H54 (cell line): Measurements from ENCODE around the gene NTS.

Experiments used
- DNase-seq: peaks from one replicate; pipeline ENCODE4 v3.0.0; 2011; ENCODE audit warnings: low spot score, mixed read lengths; ENCODE audit not compliant: insufficient read length
- FAIRE-seq: peaks from 3 replicates; lab custom pipeline; 2011; peaks lifted over from hg19 to GRCh38; lab: Jason Lieb, UNC
- POLR2A ChIP-seq: IDR thresholded peaks from 2 replicates; pipeline ENCODE4 v1.6.1; 2011; ENCODE audit warnings: low read depth, mild to moderate bottlenecking, low read length

NTS gene

GRCh38 chr12:85874031-85874461 lies at the start of gene NTS:
TSS of gene NTS (plus strand) at chr12:85874295. CDS start at chr12:85874404, 109 bp downstream.
- TF ChIP-seq POLR2A, result no peak
- no peak for DNase-seq
- no peak for FAIRE-seq

DNA sequence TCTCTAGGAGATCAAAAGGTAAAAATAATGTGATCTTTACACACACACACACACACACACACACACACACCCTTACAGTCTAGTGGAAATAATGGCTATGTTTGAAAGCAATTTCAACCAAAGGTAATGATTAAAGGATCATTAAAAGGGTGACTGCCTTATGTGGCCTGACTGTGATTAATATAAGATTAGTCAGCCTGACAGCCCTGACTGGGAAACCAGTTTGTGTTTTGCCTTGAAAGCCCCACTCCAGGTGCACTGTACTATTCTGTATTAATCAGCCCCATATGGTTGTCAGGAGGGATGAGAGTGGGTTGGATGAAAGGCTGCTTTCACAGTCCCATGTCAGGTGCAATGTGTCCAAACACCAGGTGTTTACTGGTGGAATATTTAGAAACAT lies 48.3 kb upstream of the NTS start:
- TF ChIP-seq POLR2A, result no peak
- FAIRE-seq (no peak), DNase-seq (no peak)

DNA sequence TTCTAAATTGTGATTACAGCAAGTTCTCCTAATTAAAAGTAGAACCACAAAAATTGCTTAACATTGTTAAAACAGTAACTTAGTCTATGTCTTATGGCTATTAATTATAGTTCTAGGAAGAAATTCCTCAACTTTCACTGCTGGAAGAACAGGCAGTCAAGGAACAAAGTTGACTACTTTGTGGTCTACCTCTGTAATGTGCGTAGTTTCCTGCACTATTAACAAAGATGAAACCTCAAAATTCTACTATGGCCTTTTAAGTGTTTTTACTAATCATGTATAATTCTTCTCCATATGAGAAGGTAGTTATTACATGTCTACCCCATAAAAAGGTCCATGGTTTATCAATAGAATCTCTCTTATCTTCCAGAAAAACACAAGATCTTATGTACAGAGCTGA lies 45.5 kb upstream of the NTS start:
- TF ChIP-seq POLR2A, result no peak
- no peak for FAIRE-seq
- DNase-seq, result no peak

DNA sequence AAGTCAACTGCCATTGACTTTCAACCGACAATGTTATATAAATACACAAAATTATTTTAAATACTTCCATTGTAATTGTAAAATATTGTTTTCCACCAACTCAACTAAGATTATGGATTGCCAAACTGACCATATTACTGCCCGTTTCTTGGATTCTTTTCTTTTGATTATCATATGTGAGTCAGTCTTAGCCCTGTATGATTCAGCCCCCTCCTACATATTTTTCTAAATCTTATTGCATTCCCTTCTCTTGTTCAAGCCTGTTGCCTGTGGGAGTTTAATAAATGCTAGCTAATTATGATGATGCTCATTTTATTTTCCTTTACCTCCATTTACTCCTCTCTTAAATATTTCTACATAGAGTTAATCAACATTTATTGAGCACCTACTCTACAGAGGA lies 44.7 kb upstream of the NTS start:
- FAIRE-seq, result peak; percentile 73

DNA sequence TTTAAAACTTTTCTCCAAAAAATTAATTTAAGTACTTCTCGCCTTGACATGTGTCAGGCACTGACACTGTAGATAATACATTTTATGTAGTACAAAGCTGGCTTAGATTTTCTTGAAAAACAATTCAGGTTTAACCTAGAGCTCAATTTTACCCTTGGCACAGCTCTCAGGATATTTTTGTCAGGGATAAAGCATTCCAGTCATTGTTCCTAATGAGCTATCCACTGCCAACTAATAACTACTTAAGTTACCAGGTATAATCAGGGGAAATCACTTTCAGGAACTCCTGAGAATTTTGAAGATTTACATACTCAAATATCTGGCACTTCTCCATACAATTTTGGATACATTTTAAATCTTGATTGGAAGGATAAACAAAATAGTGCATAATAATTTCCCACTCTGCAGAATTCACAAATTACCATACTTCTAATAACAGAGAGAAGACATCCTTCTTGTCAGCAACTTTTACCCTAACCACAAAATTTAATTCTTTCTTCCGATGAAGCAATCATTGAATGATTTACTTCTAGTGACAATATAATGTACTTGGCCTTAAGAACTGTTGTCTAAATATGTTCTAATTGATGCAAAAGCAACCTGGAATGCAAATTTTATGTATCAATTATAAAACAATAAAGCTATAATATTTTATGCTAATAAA lies 42.6 kb upstream of the NTS start:
- FAIRE-seq, result no peak
- no peak for DNase-seq
- TF ChIP-seq POLR2A, result no peak

More for the DNA sequence above, 44.7 kb upstream of the NTS start:
- no peak for DNase-seq
- TF ChIP-seq POLR2A, result no peak

DNA sequence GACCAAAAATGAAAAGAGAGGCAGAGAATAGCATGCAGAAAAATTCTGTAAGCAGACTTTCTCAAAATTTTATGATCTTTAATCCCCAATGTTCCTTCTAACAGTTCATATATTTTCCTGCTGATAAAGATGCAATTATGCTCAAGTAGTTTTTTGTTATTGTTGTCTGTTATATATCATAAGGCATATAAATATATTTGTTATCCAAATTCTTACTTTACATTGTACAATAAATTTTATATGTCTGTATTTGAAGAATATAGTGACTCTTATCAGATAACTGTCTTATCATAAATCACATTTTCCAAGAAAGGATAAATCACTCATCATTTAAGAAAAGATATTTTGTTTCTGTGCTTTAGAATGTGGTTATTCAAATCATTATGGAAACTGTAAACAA lies 40.5 kb upstream of the NTS start:
- no peak for TF ChIP-seq POLR2A
- no peak for DNase-seq
- no peak for FAIRE-seq

- no peak for FAIRE-seq
- TF ChIP-seq POLR2A, result no peak
- DNase-seq, result no peak
These were observed 39.7 kb upstream of the NTS start for GRCh38 chr12:85834378-85834777.

DNA sequence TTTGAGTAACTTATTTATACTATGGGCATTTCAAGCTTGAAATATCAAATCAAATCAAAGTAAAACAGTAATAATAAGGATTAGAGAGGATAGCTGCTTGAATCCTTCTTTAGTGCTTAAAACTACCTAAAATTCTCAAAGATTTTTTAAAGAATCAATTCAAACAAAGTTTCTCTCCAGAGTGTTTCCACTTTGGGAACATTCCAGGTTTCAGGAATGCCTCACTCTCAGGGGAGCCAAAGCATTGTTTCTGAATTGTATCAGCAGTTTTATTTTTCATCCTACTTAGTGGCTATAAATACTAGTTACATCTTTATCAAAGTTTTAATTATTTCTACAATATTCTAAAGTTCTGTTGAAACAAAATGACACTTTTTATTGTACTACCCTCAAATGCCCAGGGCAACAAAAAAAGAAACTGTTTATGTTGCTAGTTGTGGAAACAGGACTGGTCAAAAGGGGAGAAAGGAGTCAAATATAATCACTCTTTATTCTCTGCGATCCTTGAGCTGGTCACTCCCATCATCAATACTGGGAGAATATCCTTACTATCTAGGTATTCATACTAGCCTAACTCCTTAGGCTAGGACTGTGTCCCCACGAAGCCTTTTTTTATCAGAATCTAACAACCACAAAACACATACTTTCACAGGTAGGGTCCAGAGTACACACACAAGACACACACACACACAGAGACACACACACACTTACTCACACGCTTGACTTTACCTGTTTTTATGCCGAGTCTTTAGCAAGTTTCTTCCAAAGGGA lies 38.5 kb upstream of the NTS start:
- no peak for TF ChIP-seq POLR2A
- FAIRE-seq, result peak; percentile 70
- DNase-seq, result no peak

GRCh38 chr12:85836197-85837090 lies 37.7 kb upstream of the NTS start, which contains the start of gene RASSF9:
TSS of gene RASSF9 (minus strand) at chr12:85836409. CDS start at chr12:85836201, 208 bp downstream.
- no peak for DNase-seq
- no peak for FAIRE-seq
- no peak for TF ChIP-seq POLR2A

DNA sequence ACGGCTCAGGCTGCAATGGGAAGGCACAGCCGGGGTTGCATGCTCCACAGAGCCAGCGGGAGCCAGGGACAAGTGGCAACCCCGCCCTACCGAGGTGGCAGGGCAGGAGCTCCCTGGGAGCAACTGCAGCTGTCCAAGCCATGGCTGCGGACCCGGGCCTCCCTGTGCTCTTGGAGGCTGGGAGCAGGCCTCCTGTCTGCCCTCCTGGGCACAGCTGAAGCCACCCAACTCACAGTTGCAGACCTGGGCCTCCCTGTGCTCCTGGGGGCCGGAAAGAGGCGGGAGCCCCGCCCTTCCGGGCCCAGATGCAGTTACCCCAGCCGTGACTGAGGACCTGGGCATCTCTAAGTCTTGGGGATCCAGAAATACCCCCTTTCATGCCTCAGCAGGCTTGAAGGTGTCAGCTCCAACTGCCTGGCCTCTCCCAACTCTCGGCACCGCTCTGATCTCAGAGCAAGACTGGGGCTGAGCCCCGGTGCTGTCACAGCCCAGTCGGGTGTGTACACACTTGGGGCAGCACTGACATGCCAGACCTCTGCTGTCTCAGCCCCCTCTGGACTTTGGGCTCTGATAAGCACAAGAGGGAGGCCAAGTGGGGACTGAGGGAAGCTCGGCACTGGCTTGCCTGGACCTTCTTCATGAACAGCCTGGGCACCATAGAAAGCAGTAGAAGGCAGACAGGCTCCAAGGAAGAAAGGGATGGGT lies 30.3 kb upstream of the NTS start:
- no peak for FAIRE-seq
- TF ChIP-seq POLR2A, result no peak
- DNase-seq, result no peak

GRCh38 chr12:85849344-85849743 lies 24.8 kb upstream of the NTS start:
- FAIRE-seq (no peak), DNase-seq (no peak)

DNA sequence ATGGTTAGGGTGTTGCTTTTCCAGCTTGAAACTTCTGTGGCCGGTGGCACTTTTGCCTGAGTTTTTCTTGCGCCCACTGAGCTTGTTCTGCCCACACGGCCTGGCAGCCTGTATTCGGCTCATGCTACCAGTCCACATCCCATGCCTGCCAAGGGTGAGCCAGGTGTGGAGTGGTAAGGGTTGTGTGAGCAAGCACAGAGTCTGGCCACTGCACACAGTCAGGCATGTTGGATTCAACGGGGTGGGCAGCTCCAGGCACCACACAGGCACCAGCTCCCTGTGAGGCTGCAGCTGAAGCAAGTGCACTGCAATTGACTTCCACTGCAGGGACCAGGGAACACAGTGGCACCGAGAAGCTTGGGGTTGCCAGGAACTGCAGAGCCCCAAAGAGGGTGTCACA lies 18.8 kb upstream of the NTS start:
- DNase-seq (no peak), FAIRE-seq (no peak)
- no peak for TF ChIP-seq POLR2A

More at GRCh38 chr12:85849344-85849743, 24.8 kb upstream of the NTS start:
- TF ChIP-seq POLR2A, result no peak

DNA sequence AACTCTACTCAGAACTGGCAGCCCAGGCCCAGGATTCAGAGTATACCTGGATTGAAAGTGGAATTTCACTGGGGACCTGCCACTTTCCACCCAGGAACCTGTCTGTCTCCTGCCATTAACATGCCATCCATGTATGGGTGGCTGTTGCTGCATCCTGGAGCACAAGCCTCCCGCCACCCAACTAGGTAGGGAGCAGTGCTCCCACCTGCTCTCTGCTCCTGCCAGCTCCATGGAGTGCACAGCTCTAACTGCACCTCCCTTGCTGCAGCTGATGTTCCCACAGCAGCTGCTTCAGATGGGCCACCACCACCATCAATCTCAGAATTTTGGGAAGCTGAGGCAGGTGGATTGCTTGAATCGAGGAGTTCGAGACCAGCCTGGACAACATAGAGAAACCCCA lies 17.1 kb upstream of the NTS start:
- FAIRE-seq (no peak), DNase-seq (no peak)

More for the DNA sequence above, 17.1 kb upstream of the NTS start:
- TF ChIP-seq POLR2A, result no peak
